ENCODE results near the gene UNC5CL.
"Not testable (repeated sequence)": the region's sequence is repeated elsewhere in the genome, so short reads cannot be mapped to it uniquely, and the experiment has no call there.

Gene UNC5CL

GRCh38 chr6:41040101-41040939, 1.3 kb upstream of the UNC5CL start:
- DNase-seq (ENCODE audit: low read depth), result no peak

- no peak for DNase-seq (ENCODE audit: low read depth)
Observed at GRCh38 chr6:41038205-41038604, 816 bp downstream of the UNC5CL start.

DNA sequence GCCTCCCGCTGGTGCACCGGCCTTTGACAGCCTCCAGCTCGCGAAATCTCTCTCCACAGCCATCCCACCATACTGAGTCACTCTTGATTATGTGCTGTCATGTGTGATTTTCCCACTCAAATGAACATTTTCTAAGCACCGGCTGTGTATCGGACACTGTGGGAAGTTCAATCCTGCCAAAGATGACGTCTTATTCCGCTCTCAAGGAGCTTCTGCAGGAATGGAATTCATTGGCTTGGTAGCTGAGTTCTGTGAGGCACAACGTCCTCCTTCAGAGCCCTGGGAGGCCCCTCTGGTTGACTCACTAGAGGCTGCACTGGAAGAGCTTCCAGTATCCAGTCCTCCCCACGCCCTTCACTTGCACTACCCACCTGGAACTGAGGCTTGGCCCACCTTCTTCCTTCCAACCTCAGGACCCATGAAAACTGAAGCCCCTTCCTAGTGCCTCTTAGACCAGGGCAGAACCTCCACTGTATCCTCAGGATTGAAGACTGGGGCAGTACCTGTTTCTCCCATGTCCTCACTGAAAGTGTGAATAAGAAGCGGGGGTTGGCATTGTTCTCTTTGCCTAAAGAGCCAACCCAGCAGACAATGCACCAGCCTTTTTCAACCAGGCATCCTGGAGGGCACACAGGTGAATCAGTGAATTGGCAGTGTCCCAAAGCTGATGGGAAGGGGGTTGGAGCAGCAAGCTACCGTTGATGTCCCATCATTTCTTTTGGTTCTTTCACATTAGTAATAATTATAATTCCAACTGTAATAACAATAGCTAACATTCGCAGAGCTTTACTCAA, 1.7 kb downstream of the UNC5CL start:
- no peak for DNase-seq (ENCODE audit: low read depth)

DNA sequence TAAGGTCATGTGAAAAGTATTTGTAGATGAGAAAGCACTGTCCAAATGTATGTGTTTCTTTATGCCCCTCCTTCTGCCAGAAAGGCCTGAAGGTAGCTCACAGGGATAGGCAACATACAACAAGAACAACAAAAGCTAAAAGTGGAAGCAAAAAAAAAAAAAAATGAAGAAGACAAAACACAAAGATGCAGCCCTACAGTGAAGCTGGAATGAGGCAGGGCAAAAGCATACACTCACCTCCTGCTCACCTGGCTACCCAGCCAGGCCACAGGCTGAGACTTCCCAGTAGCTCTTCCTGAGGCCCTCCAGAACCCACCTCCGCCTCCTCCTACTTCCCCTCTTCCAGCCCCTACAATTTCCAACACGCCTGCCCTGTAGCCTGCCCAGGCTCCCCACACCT, 2.4 kb downstream of the UNC5CL start:
- no peak for DNase-seq (ENCODE audit: low read depth)

- DNase-seq (ENCODE audit: low read depth), result no peak
Observed at GRCh38 chr6:41036186-41036585, 2.8 kb downstream of the UNC5CL start.

GRCh38 chr6:41033776-41034175, 5.2 kb downstream of the UNC5CL start:
- no peak for DNase-seq (ENCODE audit: low read depth)

- no peak for DNase-seq (ENCODE audit: low read depth)
Observed at GRCh38 chr6:41032830-41033229, 6.2 kb downstream of the UNC5CL start.

- no peak for DNase-seq (ENCODE audit: low read depth)
Observed at GRCh38 chr6:41028561-41029412, 10.2 kb downstream of the UNC5CL start.

DNA sequence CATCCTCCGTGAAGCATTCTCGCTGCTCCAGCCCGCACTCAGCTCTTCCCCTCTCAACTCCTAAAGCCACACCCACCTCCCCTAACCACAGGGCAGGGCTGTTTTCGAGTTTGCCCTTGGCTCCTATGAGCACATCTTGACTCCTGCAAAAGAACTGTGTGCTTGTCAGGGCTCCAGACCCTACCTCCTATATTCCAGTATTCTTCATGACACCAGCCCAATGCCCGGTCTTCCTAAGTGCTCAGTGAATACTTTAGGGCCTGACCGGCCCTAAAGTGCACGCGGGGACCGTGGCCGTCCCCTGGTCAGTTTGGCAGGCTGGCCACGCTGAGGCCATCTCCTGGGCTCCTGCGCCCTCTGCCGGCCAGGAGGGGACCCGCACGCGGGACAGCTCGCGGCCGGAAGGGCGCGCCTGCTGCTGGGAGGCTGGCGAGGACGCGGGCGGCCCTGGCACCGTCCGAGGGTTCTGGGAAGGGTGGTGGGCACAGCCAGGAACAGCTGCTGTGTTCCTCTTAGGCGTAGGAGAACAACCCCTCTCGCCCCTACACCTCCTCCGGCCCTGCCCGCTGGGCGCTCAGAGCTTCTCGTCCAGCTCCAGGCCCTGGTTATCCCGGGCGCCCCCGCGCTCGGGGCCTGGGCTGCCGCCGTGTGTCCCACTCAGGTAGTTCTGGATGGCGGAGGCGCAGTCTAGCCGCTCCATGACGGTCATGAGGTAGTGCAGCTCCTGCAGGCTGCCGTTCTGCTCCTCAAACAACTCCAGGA, 11.0 kb downstream of the UNC5CL start:
- DNase-seq (ENCODE audit: low read depth), result peak; percentile 43

DNA sequence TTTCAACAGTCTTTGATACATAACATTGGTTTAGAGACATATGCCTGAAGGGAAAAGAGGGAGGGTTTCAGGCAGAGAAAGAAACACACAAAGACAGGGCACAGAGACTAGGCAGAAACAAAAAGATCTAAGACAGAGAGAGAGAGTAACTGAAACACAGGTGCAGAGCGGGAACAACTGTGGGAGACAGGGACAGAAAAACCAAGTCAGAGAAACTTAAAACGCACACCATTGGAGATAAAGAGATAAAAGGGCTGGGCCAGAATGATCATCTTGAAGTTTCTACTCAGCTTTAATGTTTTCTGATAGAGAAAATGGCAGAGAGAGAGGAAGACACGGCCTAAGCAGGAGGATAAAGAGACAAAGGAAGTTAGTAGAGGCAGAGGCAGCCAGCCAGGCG, 11.8 kb downstream of the UNC5CL start:
- DNase-seq (ENCODE audit: low read depth), result no peak

- no peak for DNase-seq (ENCODE audit: low read depth)
Observed at GRCh38 chr6:41025966-41026530, 13.0 kb downstream of the UNC5CL start.

- no peak for DNase-seq (ENCODE audit: low read depth)
Observed at GRCh38 chr6:41023114-41023513, 15.9 kb downstream of the UNC5CL start.

- no peak for DNase-seq (ENCODE audit: low read depth)
Observed at GRCh38 chr6:41022294-41022693, 16.7 kb downstream of the UNC5CL start.

DNA sequence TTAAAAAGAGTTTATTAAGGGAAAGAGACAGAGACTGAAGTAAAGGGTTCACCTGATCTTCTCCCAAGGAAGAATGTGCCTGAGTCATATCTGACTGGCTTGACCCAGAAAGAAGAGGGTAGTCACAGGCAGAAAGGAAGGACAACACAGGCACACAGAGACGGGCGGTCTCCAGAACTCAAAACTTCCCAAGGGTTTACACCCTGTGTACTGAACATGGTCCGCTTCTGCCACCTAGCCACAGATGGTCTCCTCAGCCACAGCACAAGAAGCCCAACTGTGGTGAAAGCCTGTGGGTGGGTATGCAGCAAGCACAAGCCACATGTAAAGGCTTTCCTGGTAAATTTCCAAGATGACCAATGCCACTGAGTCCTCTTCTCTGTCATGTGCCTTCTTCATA, 17.2 kb downstream of the UNC5CL start:
- no peak for DNase-seq (ENCODE audit: low read depth)

GRCh38 chr6:41017663-41018062, 21.4 kb downstream of the UNC5CL start:
- DNase-seq (ENCODE audit: low read depth), result no peak

- DNase-seq (ENCODE audit: low read depth), result not testable (repeated sequence)
Observed at GRCh38 chr6:41015860-41016259, 23.2 kb downstream of the UNC5CL start.

DNA sequence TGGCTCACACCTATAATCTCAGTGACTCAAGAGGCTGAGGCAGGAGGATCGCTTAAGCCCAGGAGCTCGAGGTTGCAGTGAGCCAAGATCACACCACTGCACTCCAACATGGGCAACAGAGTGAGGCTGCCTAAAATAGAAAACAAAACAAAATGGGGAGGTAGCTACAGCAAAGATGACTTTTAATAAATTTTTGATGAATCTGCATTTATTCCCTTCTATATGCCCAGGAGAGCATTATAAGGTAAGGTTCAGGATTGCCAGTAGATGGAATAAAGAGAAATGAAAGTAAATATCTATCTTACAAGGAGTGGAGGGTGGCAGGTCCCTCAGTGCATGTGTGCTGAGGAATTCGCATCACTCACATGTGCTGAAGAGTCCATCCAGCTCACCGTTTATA, 24.2 kb downstream of the UNC5CL start:
- no peak for DNase-seq (ENCODE audit: low read depth)

DNA sequence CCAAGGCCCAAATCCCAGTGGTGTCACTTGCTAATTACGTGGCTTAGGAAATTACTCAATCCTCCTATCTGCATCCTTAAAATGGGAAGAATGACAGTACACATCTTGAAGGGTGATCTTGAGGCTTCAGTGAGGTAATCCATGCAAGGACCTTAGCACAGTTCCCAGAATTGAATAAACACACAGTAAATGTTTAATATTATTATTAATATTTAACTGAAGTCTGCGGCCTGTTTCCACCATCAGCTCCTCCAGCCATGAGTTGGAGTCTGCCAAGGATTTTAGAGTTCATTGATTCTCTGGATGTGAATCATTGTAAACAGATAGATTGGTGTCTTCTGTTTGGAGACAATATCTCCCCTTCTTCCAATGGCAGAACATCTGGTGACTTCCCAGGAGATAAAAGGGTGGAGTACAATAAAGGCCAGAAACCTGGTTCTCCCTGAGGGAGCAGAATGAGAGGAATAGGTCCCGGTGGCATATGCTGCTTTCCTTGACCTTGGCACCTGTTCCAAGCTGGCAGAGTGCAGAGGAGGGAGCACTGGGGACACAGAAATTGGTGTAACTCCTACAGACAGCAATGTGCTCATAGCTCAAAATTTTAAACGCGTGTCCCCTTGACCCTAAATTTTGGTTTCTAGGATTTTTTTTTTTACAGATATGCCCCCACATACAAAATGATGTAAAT, 25.4 kb downstream of the UNC5CL start:
- no peak for DNase-seq (ENCODE audit: low read depth)

GRCh38 chr6:41011673-41012072, 27.3 kb downstream of the UNC5CL start:
- DNase-seq (ENCODE audit: low read depth), result no peak

DNA sequence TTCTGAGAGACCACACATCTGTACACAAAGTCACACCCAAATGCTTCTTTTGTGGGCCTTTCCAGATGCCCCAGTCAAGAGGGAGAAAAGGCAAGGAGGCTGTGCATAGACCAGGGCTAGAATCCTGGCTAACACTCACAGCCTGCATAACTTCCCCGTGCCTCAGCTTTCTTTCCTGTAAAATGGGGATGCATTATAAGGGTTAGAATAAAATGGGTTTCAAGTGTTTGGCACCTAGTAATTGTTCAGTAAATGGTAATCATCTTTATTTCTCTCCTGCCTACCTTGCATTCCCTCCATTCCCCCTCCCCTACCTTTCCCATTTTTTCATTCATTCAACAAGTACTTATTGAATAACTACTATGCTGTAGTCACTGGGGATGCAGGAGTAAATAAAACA, 29.4 kb downstream of the UNC5CL start:
- no peak for DNase-seq (ENCODE audit: low read depth)

- DNase-seq (ENCODE audit: low read depth), result no peak
Observed at GRCh38 chr6:41008011-41008410, 31.0 kb downstream of the UNC5CL start.

Measured in T follicular helper cell (primary cell).